GM19372 (cell line): ENCODE measurements around the gene TXN.
"Not testable (repeated sequence)": the region's sequence is repeated elsewhere in the genome, so short reads cannot be mapped to it uniquely, and the experiment has no call there.

ENCODE experiments used
- ATAC-seq: cut with Tn5 transposase; IDR thresholded peaks from one replicate; pipeline ENCODE4 v1.9.1; 2021; ENCODE audit warnings: mild to moderate bottlenecking, low read depth, moderate library complexity; ENCODE audit not compliant: unreplicated experiment

TXN gene

GRCh38 chr9:110214090-110214489 lies 42.2 kb downstream of the TXN start:
- no peak for ATAC-seq

- no peak for ATAC-seq
Measured at GRCh38 chr9:110213413-110214044, 42.8 kb downstream of the TXN start.

GRCh38 chr9:110208031-110208430 lies 48.3 kb downstream of the TXN start, which contains the start of gene C9orf152:
C9orf152 (minus strand) TSS chr9:110208159; CDS start chr9:110207579, 580 bp downstream.
- ATAC-seq, result no peak

GRCh38 chr9:110207071-110207641 lies 49.2 kb downstream of the TXN start:
- ATAC-seq, result no peak

- no peak for ATAC-seq
Measured at GRCh38 chr9:110206389-110206788, 49.9 kb downstream of the TXN start.

- not testable (repeated sequence) for ATAC-seq
Measured at GRCh38 chr9:110205612-110206011, 50.7 kb downstream of the TXN start.

- ATAC-seq, result no peak
Measured at GRCh38 chr9:110202232-110202631, 54.1 kb downstream of the TXN start.

GRCh38 chr9:110199643-110200042 lies 56.7 kb downstream of the TXN start:
- ATAC-seq, result no peak

GRCh38 chr9:110198357-110198756 lies 58.0 kb downstream of the TXN start:
- ATAC-seq, result no peak

- no peak for ATAC-seq
Measured at GRCh38 chr9:110197330-110198187, 58.7 kb downstream of the TXN start.

- ATAC-seq, result not testable (repeated sequence)
Measured at GRCh38 chr9:110196084-110196499, 60.2 kb downstream of the TXN start.
